Endothelial cell of umbilical vein (primary cell): ENCODE results near the gene ACTR2. TPM values are rescaled to one million over a fixed set of nuclear protein-coding genes. Genes with fewer than 3 reads are reported as not detected.

ENCODE experiments used
- BruUV-seq: library from RNA; stranded (reverse); fragments of 400-500 nt; replicated peaks from 2 replicates; lab custom pipeline; 2021; lab: Mats Ljungman, UMichigan
- CTCF ChIA-PET: fragments of 300-600, 350-600 bp; sonication (Branson Sonifier 250); formaldehyde crosslinking; loops from one replicate; lab custom pipeline; 2021; ENCODE audit warnings: antibody characterized with exemption, inconsistent platforms; lab: Charles Lee
- POLR2A ChIA-PET: fragments of 300-600, 350-600 bp; sonication (Branson Sonifier 250); formaldehyde crosslinking; loops from one replicate; lab custom pipeline; 2021; ENCODE audit warnings: antibody characterized with exemption, inconsistent platforms; lab: Charles Lee
- DNase-seq: peaks from one replicate; pipeline ENCODE4 v3.0.0-alpha.2; 2011; ENCODE audit warnings: low read depth, low spot score
- FAIRE-seq: peaks from 2 replicates; lab custom pipeline; 2011; peaks lifted over from hg19 to GRCh38; lab: Jason Lieb, UNC
- H2AFZ ChIP-seq: 2 replicates; pipeline ENCODE4 v1.6.0; 2012; ENCODE audit warnings: low read depth, low read length, control low read depth, inconsistent platforms
- H3K27ac ChIP-seq: 2 replicates; pipeline ENCODE4 v1.5.1; 2011; ENCODE audit warnings: low read depth, mild to moderate bottlenecking, control low read depth, low read length, moderate library complexity; ENCODE audit not compliant: insufficient read depth
- H3K27me3 ChIP-seq, 2 experiments: 2 replicates each; pipeline versions ENCODE4 v1.6.0 to v1.6.1; 2011; ENCODE audit warnings: low read length in 2 of 2, mixed read lengths in 1 of 2; ENCODE audit not compliant: control insufficient read depth in 2 of 2, insufficient read depth in 2 of 2
- H3K36me3 ChIP-seq, 2 experiments: 2 replicates in 1 of 2; 3 replicates in 1 of 2; pipeline ENCODE4 v1.5.1; 2011; ENCODE audit warnings: low read length in 2 of 2, mild to moderate bottlenecking in 1 of 2, moderate library complexity in 1 of 2; ENCODE audit not compliant: control insufficient read depth in 2 of 2, insufficient read depth in 2 of 2; ENCODE audit errors: extremely low read depth in 1 of 2
- H3K4me1 ChIP-seq: 3 replicates; pipeline ENCODE4 v1.5.1; 2011; ENCODE audit warnings: mild to moderate bottlenecking, low read length; ENCODE audit not compliant: control insufficient read depth, insufficient read depth; ENCODE audit errors: extremely low read depth
- H3K4me2 ChIP-seq: 2 replicates; pipeline ENCODE4 v1.6.1; 2011; ENCODE audit warnings: low read length, control low read depth, mixed read lengths; ENCODE audit not compliant: insufficient read depth
- H3K4me3 ChIP-seq, 3 experiments: fragments of 200-600 bp in 1 of 3; sonication (generic), shearing (Covaris generic) in 1 of 3; replicated peaks in 1 of 3; 2 replicates each; pipeline ENCODE4 v1.5.1; 2011 to 2016; ENCODE audit warnings: control low read depth in 3 of 3, low read length in 3 of 3, mild to moderate bottlenecking in 2 of 3, inconsistent platforms in 1 of 3, low read depth in 1 of 3, moderate library complexity in 1 of 3; ENCODE audit not compliant: insufficient read depth in 1 of 3
- H3K79me2 ChIP-seq: 2 replicates; pipeline ENCODE4 v1.6.0; 2012; ENCODE audit warnings: low read length, inconsistent platforms; ENCODE audit not compliant: control insufficient read depth, insufficient read depth
- H3K9ac ChIP-seq: replicated peaks from 2 replicates; pipeline ENCODE3; 2011; ENCODE audit warnings: low read length, control low read depth; ENCODE audit not compliant: insufficient read depth; ENCODE audit errors: extremely low read depth
- H3K9me1 ChIP-seq: replicated peaks from 3 replicates; pipeline ENCODE4 v1.6.0; 2011; ENCODE audit warnings: mild to moderate bottlenecking, low read length; ENCODE audit not compliant: control insufficient read depth, insufficient read depth; ENCODE audit errors: extremely low read depth
- H3K9me3 ChIP-seq: replicated peaks from 2 replicates; pipeline ENCODE4 v1.5.1; 2012; ENCODE audit warnings: low read length, inconsistent platforms; ENCODE audit not compliant: control insufficient read depth, insufficient read depth
- H4K20me1 ChIP-seq: replicated peaks from 2 replicates; pipeline ENCODE3; 2011; ENCODE audit warnings: mild to moderate bottlenecking, low read length; ENCODE audit not compliant: control insufficient read depth, insufficient read depth; ENCODE audit errors: extremely low read depth
- EZH2 ChIP-seq: IDR thresholded peaks from 2 replicates; pipeline ENCODE4 v1.6.1; 2012; ENCODE audit warnings: borderline replicate concordance, low read depth, mild to moderate bottlenecking, moderate library complexity, low read length, inconsistent platforms; ENCODE audit not compliant: severe bottlenecking
- FOS ChIP-seq: IDR thresholded peaks from 2 replicates; pipeline ENCODE4 v1.6.1; 2011; ENCODE audit warnings: mild to moderate bottlenecking, low read length, moderate library complexity, borderline replicate concordance; ENCODE audit not compliant: insufficient read depth
- GATA2 ChIP-seq: IDR thresholded peaks from 2 replicates; pipeline ENCODE4 v1.7.0; 2011; ENCODE audit warnings: low read depth, mild to moderate bottlenecking, moderate library complexity, mixed read lengths, low read length; ENCODE audit not compliant: insufficient read length, insufficient read depth
- JUN ChIP-seq: IDR thresholded peaks from 2 replicates; pipeline ENCODE4 v1.6.1; 2011; ENCODE audit warnings: borderline replicate concordance, low read depth; ENCODE audit not compliant: insufficient read length, insufficient read depth
- MYC ChIP-seq: IDR thresholded peaks from one replicate; pipeline ENCODE4 v1.6.1; 2011; ENCODE audit warnings: mild to moderate bottlenecking, low read depth, low read length
- POLR2A ChIP-seq: IDR thresholded peaks from 2 replicates; pipeline ENCODE4 v1.6.1; 2012; ENCODE audit warnings: low read depth, mild to moderate bottlenecking, control low read depth, low read length
- POLR2AphosphoS5 ChIP-seq: IDR thresholded peaks from 2 replicates; pipeline ENCODE4 v1.6.1; 2012; ENCODE audit warnings: low read depth, mild to moderate bottlenecking, control low read depth, low read length, moderate library complexity; ENCODE audit not compliant: insufficient read depth
- dilution Hi-C: fragments of 300-500 bp; cut with MboI; formaldehyde crosslinking; loops from one replicate; pipeline ENCODE4 v1.15.0; 2019; ENCODE audit warnings: low sequenced_read_pairs; ENCODE audit not compliant: extremely low pct_ligation_motif_present
- intact Hi-C: fragments of 100-400 bp; cut with micrococcal nuclease; formaldehyde crosslinking; loops from one replicate; pipeline ENCODE4 v1.10.0; 2022
- polyA plus RNA-seq, 4 experiments: library from polyadenylated mRNA; depleted of rRNA in 3 of 4; stranded (reverse) in 3 of 4; unstranded in 1 of 4; fragments of >200 nt; gene quantifications; 2 replicates each; pipeline versions ENCODE4 v1.2.1 to v1.2.3, GENCODE V29; 2011 to 2012; ENCODE audit warnings: missing spikeins in 1 of 4
- total RNA-seq: library from RNA; stranded (reverse); gene quantifications from 2 replicates; pipeline ENCODE4 v1.2.3, GENCODE V29; 2021
- TF ChIP-seq, protein P1 (sequence below), 2 donors: IDR thresholded peaks; 1 replicate in 1 of 2; 2 replicates in 1 of 2; pipeline ENCODE4 v1.5.1; 2011; ENCODE audit warnings: low read length in 2 of 2, mild to moderate bottlenecking in 2 of 2, moderate library complexity in 2 of 2, control low read depth in 1 of 2, inconsistent platforms in 1 of 2, low read depth in 1 of 2; ENCODE audit not compliant: insufficient read depth in 1 of 2; ENCODE audit errors: extremely low read depth in 1 of 2
- TF ChIP-seq, protein P2 (sequence below): IDR thresholded peaks from 2 replicates; pipeline ENCODE4 v1.6.1; 2011; ENCODE audit not compliant: insufficient read depth, insufficient read length

The ACTR2 gene
- total and polyA plus RNA-seq, 2 donors (not counting 3 experiments of a cell fraction or from before 2014, with no cell fraction given): 48.7 to 287 TPM

DNA sequence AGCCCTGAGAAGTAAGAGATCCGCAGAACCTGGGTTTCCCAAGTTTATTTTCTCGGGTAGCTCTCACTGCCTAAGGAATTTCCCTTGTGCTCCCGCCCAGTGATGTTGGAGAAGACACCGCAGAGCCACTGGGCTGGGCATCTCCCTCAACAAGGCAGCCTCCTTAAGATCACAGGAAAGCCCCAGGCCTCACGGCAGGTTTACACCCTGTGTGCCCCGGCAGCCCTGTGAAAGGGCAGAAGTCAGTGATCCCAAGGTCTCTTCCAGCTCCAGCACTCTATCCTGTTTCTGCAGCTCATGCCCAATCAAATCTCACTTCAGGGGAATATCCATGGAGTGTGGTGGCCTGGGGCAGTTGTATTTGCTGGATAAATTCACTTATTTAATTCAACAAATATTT is 66.5 kb downstream of the ACTR2 start:
- DNase-seq: no peak
- TF ChIP-seq JUN: no peak
- TF ChIP-seq FOS: no peak
- TF ChIP-seq, protein P1, sequence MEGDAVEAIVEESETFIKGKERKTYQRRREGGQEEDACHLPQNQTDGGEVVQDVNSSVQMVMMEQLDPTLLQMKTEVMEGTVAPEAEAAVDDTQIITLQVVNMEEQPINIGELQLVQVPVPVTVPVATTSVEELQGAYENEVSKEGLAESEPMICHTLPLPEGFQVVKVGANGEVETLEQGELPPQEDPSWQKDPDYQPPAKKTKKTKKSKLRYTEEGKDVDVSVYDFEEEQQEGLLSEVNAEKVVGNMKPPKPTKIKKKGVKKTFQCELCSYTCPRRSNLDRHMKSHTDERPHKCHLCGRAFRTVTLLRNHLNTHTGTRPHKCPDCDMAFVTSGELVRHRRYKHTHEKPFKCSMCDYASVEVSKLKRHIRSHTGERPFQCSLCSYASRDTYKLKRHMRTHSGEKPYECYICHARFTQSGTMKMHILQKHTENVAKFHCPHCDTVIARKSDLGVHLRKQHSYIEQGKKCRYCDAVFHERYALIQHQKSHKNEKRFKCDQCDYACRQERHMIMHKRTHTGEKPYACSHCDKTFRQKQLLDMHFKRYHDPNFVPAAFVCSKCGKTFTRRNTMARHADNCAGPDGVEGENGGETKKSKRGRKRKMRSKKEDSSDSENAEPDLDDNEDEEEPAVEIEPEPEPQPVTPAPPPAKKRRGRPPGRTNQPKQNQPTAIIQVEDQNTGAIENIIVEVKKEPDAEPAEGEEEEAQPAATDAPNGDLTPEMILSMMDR (IDR thresholded peaks at IDR 0.05; ENCODE audit: extremely low read depth in 1 of 2, insufficient read depth in 1 of 2, low read depth in 1 of 2, low read length in 2 of 2): no peak
- TF ChIP-seq MYC: no peak
- TF ChIP-seq EZH2: no peak
- Histone ChIP-seq H2AFZ (no peak overlapping the region), H3K9me3 (no peaks in the 10 kb centered on the region), H3K27ac (no peak overlapping the region), H3K36me3 (no peaks in the 10 kb centered on the region), H3K4me1 (no peaks in the 10 kb centered on the region), H3K9ac (no peak overlapping the region), H3K27me3 (peaks cover 8 to 41% of the 10 kb centered on the region in 2 experiments), H3K4me3 (no peak overlapping the region), H3K4me2 (no peak overlapping the region), H3K9me1 (no peaks in the 10 kb centered on the region), H3K79me2 (no peaks in the 10 kb centered on the region), H4K20me1 (no peaks in the 10 kb centered on the region)
- CTCF ChIA-PET: interaction anchor here (1.6 kb wide), 2 partner anchors 16 to 29 kb away, joined by 5 to 7 read pairs; no protein-coding TSS in a partner anchor
- POLR2A ChIA-PET: no interaction called here
- FAIRE-seq: no peak
- intact Hi-C loops (no loop called here), dilution Hi-C loops (no loop called here)
- BruUV-seq: no TSS peak

DNA sequence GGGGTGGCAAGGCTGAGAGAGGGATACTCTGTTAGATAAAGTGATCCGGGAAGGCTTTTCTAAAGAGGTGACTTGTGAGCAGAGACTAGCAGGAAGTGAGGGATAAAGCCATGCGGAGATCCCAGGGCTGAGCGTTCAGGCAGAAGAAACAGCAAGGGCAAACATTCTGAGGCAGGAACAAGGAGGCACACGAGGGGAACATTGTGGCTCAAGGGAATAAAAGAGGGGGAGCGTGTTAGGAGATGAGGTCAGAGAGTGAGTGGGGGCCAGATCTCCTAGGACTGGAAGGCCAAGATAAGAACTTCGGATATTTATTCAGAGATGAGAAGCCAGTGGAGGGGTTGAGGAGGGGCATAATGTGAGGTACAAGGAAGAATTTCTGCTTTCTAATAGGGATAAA is 67.1 kb downstream of the ACTR2 start:
- no peaks in the 10 kb centered on the region for H3K79me2 ChIP-seq
- H3K4me3 ChIP-seq: no peak overlapping the region
- TF ChIP-seq EZH2: no peak
- no peak for TF ChIP-seq JUN
- no peak for TF ChIP-seq POLR2A
- TF ChIP-seq, protein P1 (IDR thresholded peaks at IDR 0.05; ENCODE audit: extremely low read depth in 1 of 2, insufficient read depth in 1 of 2, low read depth in 1 of 2, low read length in 2 of 2): no peak
- no peak for TF ChIP-seq MYC
- TF ChIP-seq FOS: no peak
- no peak for TF ChIP-seq GATA2
- no peak for TF ChIP-seq POLR2AphosphoS5
- TF ChIP-seq, protein P2, sequence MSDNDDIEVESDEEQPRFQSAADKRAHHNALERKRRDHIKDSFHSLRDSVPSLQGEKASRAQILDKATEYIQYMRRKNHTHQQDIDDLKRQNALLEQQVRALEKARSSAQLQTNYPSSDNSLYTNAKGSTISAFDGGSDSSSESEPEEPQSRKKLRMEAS: no peak
- no peak for FAIRE-seq
- no peak overlapping the region for H3K9ac ChIP-seq
- no peaks in the 10 kb centered on the region for H3K4me1 ChIP-seq
- H3K9me3 ChIP-seq: no peaks in the 10 kb centered on the region
- no peaks in the 10 kb centered on the region for H4K20me1 ChIP-seq
- no peaks in the 10 kb centered on the region for H3K36me3 ChIP-seq
- no peak overlapping the region for H3K4me2 ChIP-seq
- ChIA-PET CTCF (interaction anchor here (1.6 kb wide), 2 partner anchors 17 to 30 kb away, joined by 5 to 7 read pairs; no protein-coding TSS in a partner anchor), POLR2A (no interaction called here)
- H3K9me1 ChIP-seq: no peaks in the 10 kb centered on the region
- no peak overlapping the region for H3K27ac ChIP-seq
- no peak for DNase-seq
- dilution Hi-C loops: no loop called here
- intact Hi-C loops: no loop called here
- H3K27me3 ChIP-seq: peaks cover 8 to 41% of the 10 kb centered on the region in 2 experiments
- BruUV-seq: no TSS peak
- H2AFZ ChIP-seq: no peak overlapping the region
